Mesenchymal stem cell (in vitro differentiated cells and primary cell): ENCODE results near the gene PDZRN3.
"Not testable (repeated sequence)": the region's sequence is repeated elsewhere in the genome, so short reads cannot be mapped to it uniquely, and the experiment has no call there.

Experiments
- DNase-seq: peaks from one replicate; pipeline ENCODE4 v3.0.0-alpha.2; 2013
- H2AFZ ChIP-seq: one replicate; pipeline ENCODE4 v1.6.1; 2013; ENCODE audit warnings: low read depth, mild to moderate bottlenecking, control low read depth, inconsistent platforms, low read length, moderate library complexity
- H2AK5ac ChIP-seq: 2 replicates; pipeline ENCODE4 v1.6.1; 2013; ENCODE audit warnings: low read length, moderate library complexity, mild to moderate bottlenecking, inconsistent platforms; ENCODE audit not compliant: severe bottlenecking
- H2BK120ac ChIP-seq: one replicate; pipeline ENCODE4 v1.6.1; 2013; ENCODE audit warnings: low read depth, mild to moderate bottlenecking, inconsistent platforms, low read length, moderate library complexity
- H2BK12ac ChIP-seq, 2 experiments: one replicate each; pipeline ENCODE4 v1.6.1; 2013; ENCODE audit warnings: inconsistent platforms in 2 of 2, low read length in 2 of 2, mild to moderate bottlenecking in 2 of 2, moderate library complexity in 2 of 2, control low read depth in 1 of 2
- H2BK15ac ChIP-seq: one replicate; pipeline ENCODE4 v1.6.1; 2013; ENCODE audit warnings: mild to moderate bottlenecking, low read depth, inconsistent platforms; ENCODE audit not compliant: poor library complexity, severe bottlenecking
- H2BK5ac ChIP-seq: 2 replicates; pipeline ENCODE4 v1.6.1; 2013; ENCODE audit warnings: low read depth, mild to moderate bottlenecking, low read length, control low read depth, inconsistent platforms; ENCODE audit not compliant: poor library complexity, severe bottlenecking
- H3K14ac ChIP-seq, 2 experiments: one replicate each; pipeline ENCODE4 v1.6.1; 2013; ENCODE audit warnings: inconsistent platforms in 2 of 2, low read length in 2 of 2, control low read depth in 1 of 2, mild to moderate bottlenecking in 1 of 2, moderate library complexity in 1 of 2
- H3K18ac ChIP-seq, 2 experiments: one replicate each; pipeline ENCODE4 v1.6.1; 2013; ENCODE audit warnings: inconsistent platforms in 2 of 2, low read length in 2 of 2, control low read depth in 1 of 2, low read depth in 1 of 2, mild to moderate bottlenecking in 1 of 2
- H3K23ac ChIP-seq, 2 experiments: one replicate each; pipeline ENCODE4 v1.6.1; 2013; ENCODE audit warnings: inconsistent platforms in 2 of 2, low read length in 2 of 2, mild to moderate bottlenecking in 2 of 2, moderate library complexity in 2 of 2, control low read depth in 1 of 2
- H3K27ac ChIP-seq: 2 replicates; pipeline ENCODE4 v1.5.1; 2013; ENCODE audit warnings: mild to moderate bottlenecking, moderate library complexity, low read length, control low read depth, inconsistent platforms; ENCODE audit not compliant: poor library complexity, severe bottlenecking
- H3K27me3 ChIP-seq, 2 experiments: 2 replicates each; pipeline versions ENCODE4 v1.6.1 to v1.7.0; 2013; ENCODE audit warnings: low read length in 2 of 2, mild to moderate bottlenecking in 2 of 2, moderate library complexity in 2 of 2, control low read depth in 1 of 2, inconsistent platforms in 1 of 2; ENCODE audit not compliant: control insufficient read depth in 1 of 2, insufficient read depth in 1 of 2
- H3K36me3 ChIP-seq, 2 experiments: 2 replicates each; pipeline versions ENCODE4 v1.6.1 to v1.7.0; 2013; ENCODE audit warnings: low read length in 2 of 2, control low read depth in 1 of 2, inconsistent platforms in 1 of 2, low read depth in 1 of 2, mild to moderate bottlenecking in 1 of 2; ENCODE audit not compliant: insufficient read depth in 2 of 2, control insufficient read depth in 1 of 2
- H3K4ac ChIP-seq, 2 experiments: one replicate each; pipeline ENCODE4 v1.6.1; 2013; ENCODE audit warnings: inconsistent platforms in 2 of 2, low read length in 2 of 2, mild to moderate bottlenecking in 2 of 2, moderate library complexity in 2 of 2, control low read depth in 1 of 2, low read depth in 1 of 2
- H3K4me1 ChIP-seq: 2 replicates; pipeline ENCODE4 v1.6.1; 2013; ENCODE audit warnings: low read depth, low read length, control low read depth; ENCODE audit not compliant: control insufficient read depth, insufficient read depth
- H3K4me2 ChIP-seq: 2 replicates; pipeline ENCODE4 v1.6.1; 2013; ENCODE audit warnings: low read length, mild to moderate bottlenecking, inconsistent platforms; ENCODE audit not compliant: poor library complexity, severe bottlenecking
- H3K4me3 ChIP-seq, 2 experiments: 2 replicates each; pipeline versions ENCODE4 v1.5.1 to v1.7.0; 2013; ENCODE audit warnings: low read length in 2 of 2, mild to moderate bottlenecking in 2 of 2, control low read depth in 1 of 2, low read depth in 1 of 2; ENCODE audit not compliant: insufficient read depth in 1 of 2
- H3K79me1 ChIP-seq: replicated peaks from 2 replicates; pipeline ENCODE4 v1.6.1; 2013; ENCODE audit warnings: mild to moderate bottlenecking, control low read depth, low read length, inconsistent platforms; ENCODE audit not compliant: poor library complexity, severe bottlenecking
- H3K9ac ChIP-seq: 2 replicates; pipeline ENCODE4 v1.7.0; 2013; ENCODE audit warnings: mild to moderate bottlenecking, low read length, moderate library complexity
- H3K9me3 ChIP-seq: 2 replicates; pipeline ENCODE4 v1.7.0; 2013; ENCODE audit warnings: mild to moderate bottlenecking, low read length; ENCODE audit not compliant: control insufficient read depth
- H4K8ac ChIP-seq: one replicate; pipeline ENCODE4 v1.6.1; 2013; ENCODE audit warnings: inconsistent platforms, mild to moderate bottlenecking, low read length, moderate library complexity
- H4K91ac ChIP-seq: one replicate; pipeline ENCODE4 v1.6.1; 2013; ENCODE audit warnings: mild to moderate bottlenecking, low read length, inconsistent platforms
- WGBS: methylation state at CpG from one replicate; pipeline ENCODE4 v1.1.7; 2013; ENCODE audit warnings: mixed read lengths; 5-methylcytosine and 5-hydroxymethylcytosine counted together

The PDZRN3 gene

GRCh38 chr3:73565374-73565773, 59.4 kb downstream of the PDZRN3 start:
- not testable (repeated sequence) for H3K27me3 ChIP-seq, H2AFZ ChIP-seq, H3K18ac ChIP-seq, H3K27ac ChIP-seq, H2BK12ac ChIP-seq, DNase-seq, H4K8ac ChIP-seq, H2BK15ac ChIP-seq, H2AK5ac ChIP-seq, H3K14ac ChIP-seq, H3K9ac ChIP-seq, H2BK120ac ChIP-seq, H3K4me2 ChIP-seq, H3K23ac ChIP-seq, H3K4me3 ChIP-seq, H3K4ac ChIP-seq, H2BK5ac ChIP-seq, H4K91ac ChIP-seq, H3K79me1 ChIP-seq, H3K9me3 ChIP-seq
- Histone ChIP-seq H3K36me3 (peaks cover 0 to 28% of the 10 kb centered on the region in 2 experiments), H3K4me1 (peaks cover 10% of the 10 kb centered on the region)
- WGBS: 97% methylated on average over 10 of the region's 12 CpGs

DNA sequence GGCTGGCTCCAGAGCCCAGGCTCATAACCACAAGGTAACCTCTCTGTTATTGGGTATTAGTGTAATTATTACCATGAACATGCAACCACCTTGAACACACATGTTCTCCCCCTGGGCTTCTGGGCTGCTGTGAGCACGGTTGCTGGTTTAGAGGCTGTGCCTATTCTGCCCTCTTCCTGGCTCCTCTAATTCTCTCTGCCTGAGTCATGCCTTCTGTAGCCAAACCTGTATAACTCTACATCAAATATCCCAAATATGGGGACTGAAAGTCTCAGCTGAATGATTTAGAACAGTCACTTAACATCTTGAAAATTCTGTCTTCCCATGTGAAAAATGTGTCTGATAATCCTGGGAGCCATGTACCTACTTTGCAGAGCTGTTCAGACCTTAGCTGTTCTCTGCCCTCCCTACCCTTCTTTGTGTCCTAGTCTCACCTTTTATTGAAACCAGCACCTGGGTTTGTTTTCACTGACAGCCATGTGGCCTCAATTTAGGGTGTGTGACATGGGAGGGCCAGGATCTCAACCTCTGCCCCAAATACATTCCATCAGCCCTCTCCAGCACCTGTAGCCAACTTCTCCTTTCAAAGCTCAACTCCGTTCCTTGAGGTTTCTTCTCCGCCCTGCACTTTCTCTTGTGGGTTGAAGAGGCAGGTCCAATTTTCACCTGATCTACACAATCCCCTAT, 60.7 kb downstream of the PDZRN3 start:
- Histone ChIP-seq H3K4me3 (no peak overlapping the region), H2BK12ac (peak overlapping the region; percentile 18 to 57), H3K18ac (peak overlapping the region in 1 of 2 experiments; percentile 21), H3K9me3 (no peaks in the 10 kb centered on the region), H2BK15ac (no peak overlapping the region), H3K4me2 (no peak overlapping the region), H2AK5ac (peak overlapping the region; percentile 99), H3K23ac (no peak overlapping the region), H2BK5ac (peak overlapping the region; percentile 79), H2BK120ac (no peak overlapping the region), H3K4ac (peak overlapping the region in 1 of 2 experiments; percentile 33), H4K91ac (peak overlapping the region; percentile 32), H3K14ac (no peak overlapping the region), H4K8ac (no peak overlapping the region), H3K79me1 (no peaks in the 10 kb centered on the region), H2AFZ (no peak overlapping the region), H3K36me3 (peaks cover 0 to 21% of the 10 kb centered on the region in 2 experiments), H3K27me3 (no peaks in the 10 kb centered on the region), H3K27ac (peak overlapping the region; percentile 73), H3K9ac (no peak overlapping the region), H3K4me1 (peaks cover 8% of the 10 kb centered on the region)
- 71% methylated on average over 3 of the region's 3 CpGs for WGBS
- DNase-seq: no peak

GRCh38 chr3:73561494-73561893, 63.2 kb downstream of the PDZRN3 start:
- H2AK5ac ChIP-seq: no peak overlapping the region
- peak overlapping the region in 1 of 2 experiments; percentile 50 for H3K18ac ChIP-seq
- H2BK5ac ChIP-seq: no peak overlapping the region
- H3K9ac ChIP-seq: no peak overlapping the region
- H3K27me3 ChIP-seq: no peaks in the 10 kb centered on the region
- no peak overlapping the region for H2BK120ac ChIP-seq
- H3K9me3 ChIP-seq: no peaks in the 10 kb centered on the region
- 93% methylated on average over 9 of the region's 10 CpGs for whole genome bisulfite sequencing
- no peak overlapping the region for H3K4me3 ChIP-seq
- peaks cover 0 to 9% of the 10 kb centered on the region in 2 experiments for H3K36me3 ChIP-seq
- H2BK12ac ChIP-seq: no peak overlapping the region
- H2BK15ac ChIP-seq: no peak overlapping the region
- peak overlapping the region; percentile 82 for H4K91ac ChIP-seq
- no peak overlapping the region for H4K8ac ChIP-seq
- no peak for DNase-seq
- H3K4me1 ChIP-seq: peaks cover 10% of the 10 kb centered on the region
- H3K23ac ChIP-seq: no peak overlapping the region
- no peak overlapping the region for H3K27ac ChIP-seq
- peak overlapping the region in 1 of 2 experiments; percentile 35 for H3K14ac ChIP-seq
- H2AFZ ChIP-seq: no peak overlapping the region
- H3K4me2 ChIP-seq: no peak overlapping the region
- H3K4ac ChIP-seq: no peak overlapping the region
- no peaks in the 10 kb centered on the region for H3K79me1 ChIP-seq

GRCh38 chr3:73559749-73560148, 65.0 kb downstream of the PDZRN3 start:
- no peak overlapping the region for H2BK15ac ChIP-seq
- peak; percentile 74 for DNase-seq
- no peaks in the 10 kb centered on the region for H3K27me3 ChIP-seq
- no peak overlapping the region for H3K23ac ChIP-seq
- no peaks in the 10 kb centered on the region for H3K9me3 ChIP-seq
- no peak overlapping the region for H3K4me3 ChIP-seq
- no peaks in the 10 kb centered on the region for H3K79me1 ChIP-seq
- no peak overlapping the region for H2AK5ac ChIP-seq
- H2BK5ac ChIP-seq: no peak overlapping the region
- no peak overlapping the region for H3K9ac ChIP-seq
- no peak overlapping the region for H4K8ac ChIP-seq
- no peak overlapping the region for H3K18ac ChIP-seq
- no peak overlapping the region for H3K4me2 ChIP-seq
- H4K91ac ChIP-seq: no peak overlapping the region
- H3K27ac ChIP-seq: no peak overlapping the region
- H2BK12ac ChIP-seq: no peak overlapping the region
- H2AFZ ChIP-seq: no peak overlapping the region
- peaks cover 0 to 6% of the 10 kb centered on the region in 2 experiments for H3K36me3 ChIP-seq
- no peak overlapping the region for H3K14ac ChIP-seq
- peaks cover 10% of the 10 kb centered on the region for H3K4me1 ChIP-seq
- no peak overlapping the region for H3K4ac ChIP-seq
- no peak overlapping the region for H2BK120ac ChIP-seq
- WGBS: 44% methylated on average over 2 of the region's 2 CpGs
